Measurements from ENCODE around the gene DDX41. TPM values are rescaled to one million over a fixed set of nuclear protein-coding genes. Genes with fewer than 3 reads are reported as not detected.

DDX41 gene
- total RNA-seq, 3 donors from 2014 or later = 65.3 to 79.2 (median 79.0) TPM

GRCh38 chr5:177468685-177469628, 47.8 kb downstream of the DDX41 start:
- peaks cover 10% of the 10 kb centered on the region for H3K4me1 ChIP-seq (ENCODE audit: low read depth)
- DNase-seq (peak in 2 of 3 donors; percentile 30 to 66), ATAC-seq (no peak)
- intact Hi-C loops (cut with DNase I, micrococcal nuclease) = no loop called here
- TF ChIP-seq, protein P1, sequence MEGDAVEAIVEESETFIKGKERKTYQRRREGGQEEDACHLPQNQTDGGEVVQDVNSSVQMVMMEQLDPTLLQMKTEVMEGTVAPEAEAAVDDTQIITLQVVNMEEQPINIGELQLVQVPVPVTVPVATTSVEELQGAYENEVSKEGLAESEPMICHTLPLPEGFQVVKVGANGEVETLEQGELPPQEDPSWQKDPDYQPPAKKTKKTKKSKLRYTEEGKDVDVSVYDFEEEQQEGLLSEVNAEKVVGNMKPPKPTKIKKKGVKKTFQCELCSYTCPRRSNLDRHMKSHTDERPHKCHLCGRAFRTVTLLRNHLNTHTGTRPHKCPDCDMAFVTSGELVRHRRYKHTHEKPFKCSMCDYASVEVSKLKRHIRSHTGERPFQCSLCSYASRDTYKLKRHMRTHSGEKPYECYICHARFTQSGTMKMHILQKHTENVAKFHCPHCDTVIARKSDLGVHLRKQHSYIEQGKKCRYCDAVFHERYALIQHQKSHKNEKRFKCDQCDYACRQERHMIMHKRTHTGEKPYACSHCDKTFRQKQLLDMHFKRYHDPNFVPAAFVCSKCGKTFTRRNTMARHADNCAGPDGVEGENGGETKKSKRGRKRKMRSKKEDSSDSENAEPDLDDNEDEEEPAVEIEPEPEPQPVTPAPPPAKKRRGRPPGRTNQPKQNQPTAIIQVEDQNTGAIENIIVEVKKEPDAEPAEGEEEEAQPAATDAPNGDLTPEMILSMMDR (IDR thresholded peaks at IDR 0.05) = no peak
- H3K9me3 ChIP-seq = no peaks in the 10 kb centered on the region
- H3K36me3 ChIP-seq (ENCODE audit: low read depth) = no peaks in the 10 kb centered on the region
- H3K4me3 ChIP-seq = no peak overlapping the region

GRCh38 chr5:177468329-177468684, 48.5 kb downstream of the DDX41 start:
- H3K4me1 ChIP-seq (ENCODE audit: low read depth) = peaks cover 10% of the 10 kb centered on the region
- intact Hi-C loops (cut with DNase I, micrococcal nuclease) = no loop called here
- TF ChIP-seq, protein P1 (IDR thresholded peaks at IDR 0.05) = no peak
- DNase-seq (no peak), ATAC-seq (no peak)
- no peak overlapping the region for H3K4me3 ChIP-seq
- H3K9me3 ChIP-seq = no peaks in the 10 kb centered on the region
- H3K36me3 ChIP-seq (ENCODE audit: low read depth) = no peaks in the 10 kb centered on the region

- ATAC-seq (no peak), DNase-seq (peak in 1 of 3 donors; percentile 44)
- Histone ChIP-seq H3K4me1 (ENCODE audit: low read depth) (peaks cover 7% of the 10 kb centered on the region), H3K4me3 (no peak overlapping the region), H3K9me3 (no peaks in the 10 kb centered on the region), H3K36me3 (ENCODE audit: low read depth) (no peaks in the 10 kb centered on the region)
- TF ChIP-seq, protein P1 (IDR thresholded peaks at IDR 0.05) = no peak
- intact Hi-C loops (cut with DNase I, micrococcal nuclease) = no loop called here
Measured at GRCh38 chr5:177467436-177467835, 49.3 kb downstream of the DDX41 start.

DNA sequence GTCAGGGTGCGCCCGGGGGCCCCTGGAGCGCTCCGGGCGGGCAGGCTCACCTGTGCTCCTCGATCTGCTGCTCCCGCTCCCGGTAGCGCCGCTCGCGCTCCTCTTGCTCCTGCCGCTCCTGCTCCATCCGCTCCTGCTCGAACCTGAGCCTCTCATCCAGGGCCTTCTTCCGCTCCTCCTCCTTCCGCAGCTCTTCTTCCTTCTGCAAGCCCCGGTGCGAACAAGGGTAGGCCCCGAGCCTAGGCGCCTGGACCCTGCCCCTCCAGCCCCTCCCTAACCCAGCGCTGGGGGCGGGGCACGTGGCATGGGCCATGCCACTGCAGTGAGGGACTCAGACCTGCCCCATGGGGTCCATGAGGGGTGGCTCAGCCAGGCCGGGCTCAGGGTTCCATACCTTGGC, 49.9 kb downstream of the DDX41 start:
- DNase-seq (peak in 1 of 3 donors; percentile 43), ATAC-seq (no peak)
- Histone ChIP-seq H3K9me3 (no peaks in the 10 kb centered on the region), H3K4me3 (no peak overlapping the region), H3K36me3 (ENCODE audit: low read depth) (no peaks in the 10 kb centered on the region), H3K4me1 (ENCODE audit: low read depth) (peaks cover 3% of the 10 kb centered on the region)
- TF ChIP-seq, protein P1 (IDR thresholded peaks at IDR 0.05) = no peak
- intact Hi-C loops (cut with DNase I, micrococcal nuclease) = no loop called here

- Histone ChIP-seq H3K4me3 (no peak overlapping the region), H3K9me3 (no peaks in the 10 kb centered on the region), H3K36me3 (ENCODE audit: low read depth) (no peaks in the 10 kb centered on the region), H3K4me1 (ENCODE audit: low read depth) (no peaks in the 10 kb centered on the region)
- intact Hi-C loops (cut with DNase I, micrococcal nuclease) = no loop called here
- TF ChIP-seq, protein P1 (IDR thresholded peaks at IDR 0.05) = no peak
- ATAC-seq = no peak
- DNase-seq = no peak
Measured at GRCh38 chr5:177465044-177465443, 51.7 kb downstream of the DDX41 start.
